Right cardiac atrium (tissue), 5 donors: Measurements from ENCODE around the gene FBL. TPM values are rescaled to one million over a fixed set of nuclear protein-coding genes. Genes with fewer than 3 reads are reported as not detected.

Experiments used
- ATAC-seq, 2 donors: fragments of 200-7000 bp; cut with Tn5 transposase; one replicate each; pipeline versions ENCODE4 v1.8.0 to v1.9.1; 2020; ENCODE audit warnings: moderate library complexity in 2 of 2, mild to moderate bottlenecking in 1 of 2
- DNase-seq, 3 donors: peaks; one replicate each; pipeline ENCODE4 v3.0.0-alpha.2; 2020
- H3K27ac ChIP-seq: one replicate; pipeline ENCODE4 v1.5.1; 2013; ENCODE audit warnings: mild to moderate bottlenecking, low read length, control low read depth, moderate library complexity
- H3K27me3 ChIP-seq: one replicate; pipeline ENCODE4 v1.6.1; 2013; ENCODE audit not compliant: control insufficient read depth, insufficient read depth
- H3K4me1 ChIP-seq: one replicate; pipeline ENCODE4 v1.6.1; 2013; ENCODE audit warnings: low read length; ENCODE audit not compliant: control insufficient read depth, insufficient read depth
- H3K4me3 ChIP-seq: one replicate; pipeline ENCODE4 v1.5.1; 2013; ENCODE audit warnings: low read length, control low read depth
- H3K9me3 ChIP-seq: one replicate; pipeline ENCODE4 v1.6.1; 2013; ENCODE audit warnings: low read length; ENCODE audit not compliant: control insufficient read depth
- WGBS: extraction: QIAGEN DNeasy Blood & Tissue Kit; methylation state at CpG from one replicate; pipeline ENCODE4 v1.1.7; 2013; 5-methylcytosine and 5-hydroxymethylcytosine counted together
- intact Hi-C, 4 donors: fragments of 100-400 bp; cut with DNase I; formaldehyde crosslinking; loops; one replicate each; pipeline versions ENCODE4 v1.11.0 to v1.14.0; 2022 to 2023
- polyA plus RNA-seq: library from polyadenylated mRNA; stranded (reverse); fragments of 200-250 nt; gene quantifications from one replicate; pipeline ENCODE4 v1.2.3, GENCODE V29; 2013
- total RNA-seq, 4 donors: library from RNA; stranded (reverse); fragmentation: NEBNext Ultra II Directional; extraction: Animal tissue kit (Norgen Biotek cat#: 25700); gene quantifications; one replicate each; pipeline ENCODE4 v1.2.1, GENCODE V29; 2021
- donor health status: healthy with polysubstance abuse.
- donor health status: DM: no; HTN: yes; CAD: no.
- donor health status: DM: no; HTN: no; CAD: no.
- donor health status: DM: no; HTN: yes; CAD: no; lungs with severe emphysema.
- donor health status: DM: yes; HTN: yes; CAD: no.

The FBL gene
- total and polyA plus RNA-seq, 5 donors = 63.6 to 83.7 (median 79.9) TPM

DNA sequence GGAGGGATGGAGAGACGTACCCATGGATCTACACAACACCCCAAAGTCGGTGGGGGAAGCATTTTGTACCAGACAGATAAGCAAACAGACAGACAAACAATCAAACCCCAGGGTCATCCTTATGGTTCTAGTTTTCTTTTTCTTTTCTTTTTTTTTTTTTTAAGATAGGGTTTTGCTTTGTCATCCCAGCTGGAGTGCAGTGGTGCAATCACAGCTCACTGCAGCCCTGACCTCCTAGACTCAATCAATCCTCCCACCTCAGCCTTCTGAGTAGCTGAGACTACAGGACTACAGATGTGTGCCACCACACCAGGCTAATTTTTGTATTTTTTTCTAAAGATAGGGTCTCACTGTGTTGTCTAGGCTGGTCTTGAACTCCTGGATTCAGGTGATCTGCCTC, 17.9 kb upstream of the FBL start:
- DNase-seq (no peak), ATAC-seq (no peak)
- intact Hi-C loops = no loop called here
- H3K9me3 ChIP-seq = no peaks in the 10 kb centered on the region
- no peaks in the 10 kb centered on the region for H3K27me3 ChIP-seq
- WGBS = 70% methylated on average over 2 of the region's 2 CpGs
- H3K4me1 ChIP-seq = no peaks in the 10 kb centered on the region
- no peak overlapping the region for H3K27ac ChIP-seq
- no peak overlapping the region for H3K4me3 ChIP-seq

- DNase-seq (peak in 1 of 3 donors; percentile 85), ATAC-seq (peak in 1 of 2 donors; percentile 96)
- Histone ChIP-seq H3K4me3 (no peak overlapping the region), H3K4me1 (no peaks in the 10 kb centered on the region), H3K27me3 (no peaks in the 10 kb centered on the region), H3K27ac (no peak overlapping the region), H3K9me3 (no peaks in the 10 kb centered on the region)
- 27% methylated on average over 11 of the region's 11 CpGs for WGBS
- intact Hi-C loops = no loop called here
These were observed 12.4 kb upstream of the FBL start for GRCh38 chr19:39858541-39858940.

- intact Hi-C loops = no loop called here
- H3K4me1 ChIP-seq = no peaks in the 10 kb centered on the region
- DNase-seq (no peak), ATAC-seq (no peak)
- H3K27ac ChIP-seq = no peak overlapping the region
- 89% methylated on average over 7 of the region's 7 CpGs for WGBS
- no peak overlapping the region for H3K4me3 ChIP-seq
- H3K27me3 ChIP-seq = no peaks in the 10 kb centered on the region
- no peaks in the 10 kb centered on the region for H3K9me3 ChIP-seq
These were observed 6.7 kb upstream of the FBL start for GRCh38 chr19:39852882-39853281.

DNA sequence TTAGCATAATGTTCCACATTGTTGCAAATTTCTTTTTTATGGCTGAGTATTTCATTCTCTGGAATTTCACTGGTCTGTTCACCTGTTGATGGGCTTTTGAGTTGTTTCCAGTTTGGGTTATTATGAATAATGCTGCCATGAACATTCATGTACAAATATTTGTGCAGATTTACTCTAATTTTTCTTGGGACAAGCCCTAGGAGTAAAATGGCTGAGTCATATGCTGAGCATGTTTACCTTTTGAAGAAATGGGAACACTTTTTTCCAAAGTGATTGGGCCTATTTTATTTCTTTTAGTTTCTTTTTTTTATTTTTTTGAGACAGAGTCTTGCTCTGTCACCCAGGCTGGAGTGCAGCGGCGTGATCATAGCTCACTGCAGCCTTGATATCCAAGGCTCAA, 4.7 kb upstream of the FBL start:
- no peaks in the 10 kb centered on the region for H3K27me3 ChIP-seq
- H3K27ac ChIP-seq = no peak overlapping the region
- H3K9me3 ChIP-seq = no peaks in the 10 kb centered on the region
- DNase-seq (no peak), ATAC-seq (no peak)
- H3K4me1 ChIP-seq = no peaks in the 10 kb centered on the region
- intact Hi-C loops = no loop called here
- H3K4me3 ChIP-seq = no peak overlapping the region
- WGBS = 70% methylated on average over 2 of the region's 2 CpGs

DNA sequence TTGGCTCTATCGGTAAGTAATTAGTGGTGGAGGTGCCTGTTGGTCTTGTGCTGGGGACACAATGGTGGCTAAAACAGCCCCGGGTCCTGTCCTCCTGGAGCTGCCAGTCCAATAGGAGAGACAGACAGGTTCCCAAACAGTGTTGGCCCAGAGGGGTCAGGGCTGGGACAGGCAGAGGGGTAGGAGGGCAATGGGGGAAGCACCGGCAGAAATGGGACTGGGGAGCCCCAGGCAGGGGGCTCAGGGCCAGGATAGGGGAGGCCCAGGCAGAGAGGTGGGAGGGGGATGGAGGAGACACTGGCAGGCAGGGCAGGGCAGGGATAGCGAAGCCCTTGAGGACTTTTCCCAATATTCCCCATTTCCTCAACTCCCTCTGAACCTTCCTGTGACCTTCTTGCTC, 2.2 kb upstream of the FBL start:
- intact Hi-C loops = loop anchor here in 1 of 4 donors (10.0 kb wide), 1 partner anchor 126 kb away; the partner anchor contains the start of gene PSMC4
- H3K27ac ChIP-seq = no peak overlapping the region
- 92% methylated on average over 4 of the region's 4 CpGs for WGBS
- DNase-seq = no peak
- no peaks in the 10 kb centered on the region for H3K9me3 ChIP-seq
- ATAC-seq = no peak
- no peak overlapping the region for H3K4me3 ChIP-seq
- no peaks in the 10 kb centered on the region for H3K27me3 ChIP-seq
- H3K4me1 ChIP-seq = peaks cover 4% of the 10 kb centered on the region

GRCh38 chr19:39847525-39847924, 1.3 kb upstream of the FBL start:
- DNase-seq = no peak
- WGBS = 94% methylated on average over 6 of the region's 6 CpGs
- H3K4me3 ChIP-seq = no peak overlapping the region
- H3K9me3 ChIP-seq = no peaks in the 10 kb centered on the region
- H3K27me3 ChIP-seq = no peaks in the 10 kb centered on the region
- no peak for ATAC-seq
- intact Hi-C loops = loop anchor here in 1 of 4 donors (10.0 kb wide), 1 partner anchor 127 kb away; the partner anchor contains the start of gene PSMC4
- peaks cover 7% of the 10 kb centered on the region for H3K4me1 ChIP-seq
- no peak overlapping the region for H3K27ac ChIP-seq

- ATAC-seq (no peak), DNase-seq (no peak)
- Histone ChIP-seq H3K9me3 (no peaks in the 10 kb centered on the region), H3K4me1 (peaks cover 7% of the 10 kb centered on the region), H3K4me3 (peak overlapping the region; percentile 94), H3K27me3 (no peaks in the 10 kb centered on the region), H3K27ac (peak overlapping the region; percentile 73)
- 36% methylated on average over 12 of the region's 12 CpGs for WGBS
- intact Hi-C loops = loop anchor here in 1 of 4 donors (10.0 kb wide), 1 partner anchor 128 kb away; the partner anchor contains the start of gene PSMC4
These were observed 703 bp upstream of the FBL start for GRCh38 chr19:39846678-39847486.

- intact Hi-C loops = loop anchor here in 2 of 4 donors (2.0 to 10.0 kb wide), 2 partner anchors 51 to 129 kb away; partner anchors contain the start of gene PSMC4 (in 1 of the 2)
- peaks cover 7% of the 10 kb centered on the region for H3K4me1 ChIP-seq
- no peaks in the 10 kb centered on the region for H3K27me3 ChIP-seq
- H3K9me3 ChIP-seq = no peaks in the 10 kb centered on the region
- H3K27ac ChIP-seq = no peak overlapping the region
- peak overlapping the region; percentile 94 for H3K4me3 ChIP-seq
- WGBS = 2% methylated on average over 17 of the region's 17 CpGs
- DNase-seq = peak in 1 of 3 donors; percentile 16
- peak; percentile 6 to 58 for ATAC-seq
These were observed 621 bp downstream of the FBL start for GRCh38 chr19:39845584-39845932.

GRCh38 chr19:39845172-39845571, 1.0 kb downstream of the FBL start:
- Histone ChIP-seq H3K27ac (no peak overlapping the region), H3K4me1 (peaks cover 7% of the 10 kb centered on the region), H3K4me3 (peak overlapping the region; percentile 94), H3K9me3 (no peaks in the 10 kb centered on the region), H3K27me3 (no peaks in the 10 kb centered on the region)
- WGBS = 22% methylated on average over 5 of the region's 5 CpGs
- intact Hi-C loops = loop anchor here in 2 of 4 donors (2.0 to 10.0 kb wide), 2 partner anchors 50 to 130 kb away; partner anchors contain the start of gene PSMC4 (in 1 of the 2)
- DNase-seq (no peak), ATAC-seq (no peak)

- Histone ChIP-seq H3K4me1 (peaks cover 7% of the 10 kb centered on the region), H3K9me3 (no peaks in the 10 kb centered on the region), H3K27ac (no peak overlapping the region), H3K27me3 (no peaks in the 10 kb centered on the region), H3K4me3 (no peak overlapping the region)
- ATAC-seq = no peak
- DNase-seq = no peak
- intact Hi-C loops = loop anchor here (2.0 to 10.0 kb wide), 3 partner anchors 49 to 131 kb away; partner anchors contain the start of gene PSMC4 (in 1 of the 4)
- 59% methylated on average over 4 of the region's 4 CpGs for WGBS
These were observed 2.0 kb downstream of the FBL start for GRCh38 chr19:39843919-39844793.
